ENCODE data around the gene SRCIN1. TPM values are rescaled to one million over a fixed set of nuclear protein-coding genes. Genes with fewer than 3 reads are reported as not detected.

Gene SRCIN1
- total and polyA plus RNA-seq, 2 donors = 0.52 to 1.1 TPM

GRCh38 chr17:38595892-38596291 is 9.9 kb downstream of the SRCIN1 start:
- peaks cover 19 to 100% of the 10 kb centered on the region in 2 donors for H3K27me3 ChIP-seq (ENCODE audit: control insufficient read depth in 2 of 2, insufficient read depth in 1 of 2, low read length in 1 of 2)
- H3K4me3 ChIP-seq (ENCODE audit: low read length in 2 of 2) = no peak overlapping the region
- H3K9me3 ChIP-seq (ENCODE audit: control insufficient read depth in 2 of 2, insufficient read depth in 1 of 2, low read length in 1 of 2) = peaks cover 0 to 4% of the 10 kb centered on the region in 2 donors
- 25% methylated on average over 9 of the region's 9 CpGs for WGBS
- no peaks in the 10 kb centered on the region for H3K36me3 ChIP-seq (ENCODE audit: control insufficient read depth in 2 of 2, insufficient read depth in 2 of 2, low read length in 1 of 2)
- no peak overlapping the region for H3K27ac ChIP-seq (ENCODE audit: low read depth in 1 of 2, low read length in 1 of 2)
- H3K4me1 ChIP-seq (ENCODE audit: control insufficient read depth in 2 of 2, insufficient read depth in 2 of 2, low read length in 2 of 2) = peaks cover 4 to 15% of the 10 kb centered on the region in 2 donors
- DNase-seq (ENCODE audit: low read depth in 6 of 9, low spot score in 9 of 9) = no peak

GRCh38 chr17:38594152-38594551 is 11.6 kb downstream of the SRCIN1 start:
- Histone ChIP-seq H3K27me3 (ENCODE audit: control insufficient read depth in 2 of 2, insufficient read depth in 1 of 2, low read length in 1 of 2) (peaks cover 17 to 98% of the 10 kb centered on the region in 2 donors), H3K9me3 (ENCODE audit: control insufficient read depth in 2 of 2, insufficient read depth in 1 of 2, low read length in 1 of 2) (peaks cover 0 to 4% of the 10 kb centered on the region in 2 donors), H3K27ac (ENCODE audit: low read depth in 1 of 2, low read length in 1 of 2) (no peak overlapping the region), H3K36me3 (ENCODE audit: control insufficient read depth in 2 of 2, insufficient read depth in 2 of 2, low read length in 1 of 2) (no peaks in the 10 kb centered on the region), H3K4me1 (ENCODE audit: control insufficient read depth in 2 of 2, insufficient read depth in 2 of 2, low read length in 2 of 2) (peaks cover 4 to 15% of the 10 kb centered on the region in 2 donors), H3K4me3 (ENCODE audit: low read length in 2 of 2) (no peak overlapping the region)
- 67% methylated on average over 13 of the region's 13 CpGs for WGBS
- DNase-seq (ENCODE audit: low read depth in 6 of 9, low spot score in 9 of 9) = no peak

- Histone ChIP-seq H3K9me3 (ENCODE audit: control insufficient read depth in 2 of 2, insufficient read depth in 1 of 2, low read length in 1 of 2) (peaks cover 0 to 4% of the 10 kb centered on the region in 2 donors), H3K27me3 (ENCODE audit: control insufficient read depth in 2 of 2, insufficient read depth in 1 of 2, low read length in 1 of 2) (peaks cover 21 to 98% of the 10 kb centered on the region in 2 donors)
These were observed 13.3 kb downstream of the SRCIN1 start for GRCh38 chr17:38592487-38592886.

GRCh38 chr17:38591759-38592241 is 14.0 kb downstream of the SRCIN1 start:
- no peaks in the 10 kb centered on the region for H3K36me3 ChIP-seq (ENCODE audit: control insufficient read depth in 2 of 2, insufficient read depth in 2 of 2, low read length in 1 of 2)
- H3K9me3 ChIP-seq (ENCODE audit: control insufficient read depth in 2 of 2, insufficient read depth in 1 of 2, low read length in 1 of 2) = peaks cover 0 to 4% of the 10 kb centered on the region in 2 donors
- DNase-seq (ENCODE audit: low read depth in 6 of 9, low spot score in 9 of 9) = no peak
- H3K4me1 ChIP-seq (ENCODE audit: control insufficient read depth in 2 of 2, insufficient read depth in 2 of 2, low read length in 2 of 2) = peaks cover 4 to 26% of the 10 kb centered on the region in 2 donors
- WGBS = 4% methylated on average over 5 of the region's 5 CpGs
- no peak overlapping the region for H3K27ac ChIP-seq (ENCODE audit: low read depth in 1 of 2, low read length in 1 of 2)
- no peak overlapping the region for H3K4me3 ChIP-seq (ENCODE audit: low read length in 2 of 2)
- peaks cover 24 to 98% of the 10 kb centered on the region in 2 donors for H3K27me3 ChIP-seq (ENCODE audit: control insufficient read depth in 2 of 2, insufficient read depth in 1 of 2, low read length in 1 of 2)

More at GRCh38 chr17:38592487-38592886, 13.3 kb downstream of the SRCIN1 start:
- H3K27ac ChIP-seq (ENCODE audit: low read depth in 1 of 2, low read length in 1 of 2) = no peak overlapping the region
- no peak overlapping the region for H3K4me3 ChIP-seq (ENCODE audit: low read length in 2 of 2)
- no peak for DNase-seq (ENCODE audit: low read depth in 6 of 9, low spot score in 9 of 9)
- peaks cover 4 to 21% of the 10 kb centered on the region in 2 donors for H3K4me1 ChIP-seq (ENCODE audit: control insufficient read depth in 2 of 2, insufficient read depth in 2 of 2, low read length in 2 of 2)
- H3K36me3 ChIP-seq (ENCODE audit: control insufficient read depth in 2 of 2, insufficient read depth in 2 of 2, low read length in 1 of 2) = no peaks in the 10 kb centered on the region

- 39% methylated on average over 6 of the region's 6 CpGs for WGBS
- Histone ChIP-seq H3K27me3 (ENCODE audit: control insufficient read depth in 2 of 2, insufficient read depth in 1 of 2, low read length in 1 of 2) (peaks cover 23 to 98% of the 10 kb centered on the region in 2 donors), H3K27ac (ENCODE audit: low read depth in 1 of 2, low read length in 1 of 2) (no peak overlapping the region), H3K36me3 (ENCODE audit: control insufficient read depth in 2 of 2, insufficient read depth in 2 of 2, low read length in 1 of 2) (no peaks in the 10 kb centered on the region), H3K9me3 (ENCODE audit: control insufficient read depth in 2 of 2, insufficient read depth in 1 of 2, low read length in 1 of 2) (peaks cover 0 to 4% of the 10 kb centered on the region in 2 donors), H3K4me3 (ENCODE audit: low read length in 2 of 2) (no peak overlapping the region), H3K4me1 (ENCODE audit: control insufficient read depth in 2 of 2, insufficient read depth in 2 of 2, low read length in 2 of 2) (peaks cover 4 to 27% of the 10 kb centered on the region in 2 donors)
- DNase-seq (ENCODE audit: low read depth in 6 of 9, low spot score in 9 of 9) = no peak
These were observed 14.6 kb downstream of the SRCIN1 start for GRCh38 chr17:38590988-38591758.

GRCh38 chr17:38589462-38590114 is 16.2 kb downstream of the SRCIN1 start:
- H3K4me3 ChIP-seq (ENCODE audit: low read length in 2 of 2) = no peak overlapping the region
- no peak overlapping the region for H3K27ac ChIP-seq (ENCODE audit: low read depth in 1 of 2, low read length in 1 of 2)
- peaks cover 0 to 4% of the 10 kb centered on the region in 2 donors for H3K9me3 ChIP-seq (ENCODE audit: control insufficient read depth in 2 of 2, insufficient read depth in 1 of 2, low read length in 1 of 2)
- H3K36me3 ChIP-seq (ENCODE audit: control insufficient read depth in 2 of 2, insufficient read depth in 2 of 2, low read length in 1 of 2) = no peaks in the 10 kb centered on the region
- peaks cover 4 to 27% of the 10 kb centered on the region in 2 donors for H3K4me1 ChIP-seq (ENCODE audit: control insufficient read depth in 2 of 2, insufficient read depth in 2 of 2, low read length in 2 of 2)
- WGBS = 95% methylated on average over 10 of the region's 10 CpGs
- peaks cover 18 to 98% of the 10 kb centered on the region in 2 donors for H3K27me3 ChIP-seq (ENCODE audit: control insufficient read depth in 2 of 2, insufficient read depth in 1 of 2, low read length in 1 of 2)
- DNase-seq (ENCODE audit: low read depth in 6 of 9, low spot score in 9 of 9) = no peak

- DNase-seq (ENCODE audit: low read depth in 6 of 9, low spot score in 9 of 9) = no peak
- Histone ChIP-seq H3K4me3 (ENCODE audit: low read length in 2 of 2) (no peak overlapping the region), H3K27ac (ENCODE audit: low read depth in 1 of 2, low read length in 1 of 2) (no peak overlapping the region), H3K4me1 (ENCODE audit: control insufficient read depth in 2 of 2, insufficient read depth in 2 of 2, low read length in 2 of 2) (peaks cover 4 to 27% of the 10 kb centered on the region in 2 donors), H3K36me3 (ENCODE audit: control insufficient read depth in 2 of 2, insufficient read depth in 2 of 2, low read length in 1 of 2) (no peaks in the 10 kb centered on the region), H3K9me3 (ENCODE audit: control insufficient read depth in 2 of 2, insufficient read depth in 1 of 2, low read length in 1 of 2) (no peaks in the 10 kb centered on the region), H3K27me3 (ENCODE audit: control insufficient read depth in 2 of 2, insufficient read depth in 1 of 2, low read length in 1 of 2) (peaks cover 11 to 98% of the 10 kb centered on the region in 2 donors)
- WGBS = 86% methylated on average over 9 of the region's 9 CpGs
These were observed 17.0 kb downstream of the SRCIN1 start for GRCh38 chr17:38588788-38589174.

GRCh38 chr17:38587947-38588787 is 17.6 kb downstream of the SRCIN1 start:
- Histone ChIP-seq H3K27me3 (ENCODE audit: control insufficient read depth in 2 of 2, insufficient read depth in 1 of 2, low read length in 1 of 2) (peaks cover 9 to 98% of the 10 kb centered on the region in 2 donors), H3K36me3 (ENCODE audit: control insufficient read depth in 2 of 2, insufficient read depth in 2 of 2, low read length in 1 of 2) (no peaks in the 10 kb centered on the region), H3K27ac (ENCODE audit: low read depth in 1 of 2, low read length in 1 of 2) (no peak overlapping the region), H3K4me3 (ENCODE audit: low read length in 2 of 2) (no peak overlapping the region), H3K9me3 (ENCODE audit: control insufficient read depth in 2 of 2, insufficient read depth in 1 of 2, low read length in 1 of 2) (no peaks in the 10 kb centered on the region), H3K4me1 (ENCODE audit: control insufficient read depth in 2 of 2, insufficient read depth in 2 of 2, low read length in 2 of 2) (peaks cover 4 to 27% of the 10 kb centered on the region in 2 donors)
- WGBS = 30% methylated on average over 13 of the region's 13 CpGs
- no peak for DNase-seq (ENCODE audit: low read depth in 6 of 9, low spot score in 9 of 9)

Measured in thymus (tissue), 11 donors.